Neural cell (in vitro differentiated cells): Measurements from ENCODE around the gene TOGARAM2. TPM values are rescaled to one million over a fixed set of nuclear protein-coding genes. Genes with fewer than 3 reads are reported as not detected.

Experiments
- H2AFZ ChIP-seq: fragments of 200-600, 300-800 bp; sonication (generic), shearing (Covaris generic); 2 replicates; pipeline ENCODE4 v1.6.0; 2014; ENCODE audit warnings: low read depth, mild to moderate bottlenecking, antibody characterized with exemption, low read length, moderate library complexity
- H3F3A ChIP-seq: fragments of 200-600 bp; shearing (Covaris generic); 2 replicates; pipeline ENCODE4 v1.6.1; 2016; ENCODE audit warnings: mild to moderate bottlenecking, moderate library complexity, mixed read lengths, antibody characterized with exemption, low read length; ENCODE audit not compliant: insufficient read depth, poor library complexity, severe bottlenecking
- H3K27ac ChIP-seq: fragments of 200-600, 300-800 bp; sonication (generic), shearing (Covaris generic); 2 replicates; pipeline ENCODE4 v1.5.1; 2014; ENCODE audit warnings: mild to moderate bottlenecking, low read length, moderate library complexity
- H3K27me3 ChIP-seq: fragments of 300-800, 200-600 bp; sonication (generic), shearing (Covaris generic); 2 replicates; pipeline ENCODE4 v1.6.0; 2014; ENCODE audit warnings: mild to moderate bottlenecking, low read depth, low read length, moderate library complexity; ENCODE audit not compliant: insufficient read depth
- H3K36me3 ChIP-seq: fragments of 300-800, 200-600 bp; sonication (generic), shearing (Covaris generic); 2 replicates; pipeline ENCODE4 v1.5.1; 2014; ENCODE audit warnings: mild to moderate bottlenecking, antibody characterized with exemption, low read length, moderate library complexity; ENCODE audit not compliant: insufficient read depth
- H3K4me2 ChIP-seq: fragments of 300-800, 200-600 bp; sonication (generic), shearing (Covaris generic); 2 replicates; pipeline ENCODE4 v1.6.0; 2014; ENCODE audit warnings: mild to moderate bottlenecking, low read length
- H3K4me3 ChIP-seq: fragments of 300-800, 200-600 bp; sonication (generic), shearing (Covaris generic); 2 replicates; pipeline ENCODE4 v1.5.1; 2014; ENCODE audit warnings: mild to moderate bottlenecking, low read length, moderate library complexity
- H3K79me2 ChIP-seq: fragments of 200-600 bp; shearing (Covaris generic); replicated peaks from 2 replicates; pipeline ENCODE4 v1.6.0; 2014; ENCODE audit warnings: mild to moderate bottlenecking, low read length, moderate library complexity; ENCODE audit not compliant: insufficient read depth
- H3K9ac ChIP-seq: fragments of 300-800, 200-600 bp; sonication (generic), shearing (Covaris generic); 2 replicates; pipeline ENCODE4 v1.6.1; 2016; ENCODE audit warnings: mild to moderate bottlenecking, low read length, mixed read lengths
- H3K9me2 ChIP-seq: fragments of 200-600 bp; shearing (Covaris generic); 2 replicates; pipeline ENCODE4 v1.6.1; 2016; ENCODE audit warnings: mild to moderate bottlenecking, low read length, mixed read lengths; ENCODE audit not compliant: insufficient read depth
- H3K9me3 ChIP-seq: fragments of 200-600, 300-800 bp; sonication (generic), shearing (Covaris generic); 2 replicates; pipeline ENCODE4 v1.6.1; 2016; ENCODE audit warnings: mild to moderate bottlenecking, mixed run types, low read length, moderate library complexity, mixed read lengths
- H4K20me1 ChIP-seq: fragments of 200-600 bp; shearing (Covaris generic); 2 replicates; pipeline ENCODE4 v1.6.1; 2016; ENCODE audit warnings: mild to moderate bottlenecking, mixed run types; ENCODE audit not compliant: insufficient read depth
- CTCF ChIP-seq: fragments of 450-650 bp; IDR thresholded peaks from 2 replicates; pipeline ENCODE4 v1.5.1; 2014; ENCODE audit warnings: antibody characterized with exemption, mild to moderate bottlenecking, moderate library complexity; ENCODE audit not compliant: poor library complexity, severe bottlenecking
- EP300 ChIP-seq: fragments of 450-650 bp; conservative IDR thresholded peaks from 2 replicates; pipeline ENCODE4 v1.6.1; 2014; ENCODE audit warnings: antibody characterized with exemption, mild to moderate bottlenecking, moderate library complexity; ENCODE audit not compliant: poor library complexity, severe bottlenecking
- EZH2 ChIP-seq: fragments of 200-600, 300-800 bp; shearing (Covaris generic), sonication (generic); IDR thresholded peaks from 2 replicates; pipeline ENCODE4 v1.6.1; 2014; ENCODE audit warnings: antibody characterized with exemption, low read length, borderline replicate concordance, mild to moderate bottlenecking; ENCODE audit not compliant: insufficient read depth, poor library complexity, severe bottlenecking
- MXI1 ChIP-seq: fragments of 450-650 bp; conservative IDR thresholded peaks from 2 replicates; pipeline ENCODE4 v1.6.1; 2014; ENCODE audit warnings: antibody characterized with exemption, mild to moderate bottlenecking; ENCODE audit not compliant: poor library complexity, severe bottlenecking
- POLR2AphosphoS5 ChIP-seq: IDR thresholded peaks from 2 replicates; pipeline ENCODE4 v1.6.1; 2012
- RAD21 ChIP-seq: fragments of 450-650 bp; conservative IDR thresholded peaks from 2 replicates; pipeline ENCODE4 v1.6.1; 2014; ENCODE audit warnings: antibody characterized with exemption, mild to moderate bottlenecking, moderate library complexity
- REST ChIP-seq: IDR thresholded peaks from 2 replicates; pipeline ENCODE4 v1.6.1; 2012; ENCODE audit warnings: borderline replicate concordance
- SMC3 ChIP-seq: fragments of 450-650 bp; conservative IDR thresholded peaks from 2 replicates; pipeline ENCODE4 v1.6.1; 2014; ENCODE audit warnings: antibody characterized with exemption, mild to moderate bottlenecking, moderate library complexity; ENCODE audit not compliant: poor library complexity
- TAF1 ChIP-seq: IDR thresholded peaks from 2 replicates; pipeline ENCODE4 v1.6.1; 2012; ENCODE audit warnings: low read depth
- polyA plus RNA-seq: library from polyadenylated mRNA; depleted of rRNA; stranded (reverse); fragments of >200 nt; gene quantifications from 2 replicates; pipeline ENCODE4 v1.2.3, GENCODE V29; 2014

The TOGARAM2 gene
- polyA plus RNA-seq, 1 donor from 2014 or later: 0.10 TPM

- no peaks in the 10 kb centered on the region for H3K27me3 ChIP-seq
- H4K20me1 ChIP-seq: no peaks in the 10 kb centered on the region
- no peaks in the 10 kb centered on the region for H3K79me2 ChIP-seq
- no peak for TF ChIP-seq RAD21
- no peak for TF ChIP-seq EZH2
- TF ChIP-seq POLR2AphosphoS5: no peak
- no peak for TF ChIP-seq CTCF
- TF ChIP-seq REST: no peak
- TF ChIP-seq TAF1: no peak
- TF ChIP-seq EP300: no peak
- no peak for TF ChIP-seq MXI1
- TF ChIP-seq SMC3: no peak
- H3K4me2 ChIP-seq: no peak overlapping the region
- no peaks in the 10 kb centered on the region for H3K36me3 ChIP-seq
- no peaks in the 10 kb centered on the region for H3K9me2 ChIP-seq
- H3K27ac ChIP-seq: no peak overlapping the region
- no peak overlapping the region for H2AFZ ChIP-seq
- no peaks in the 10 kb centered on the region for H3F3A ChIP-seq
- H3K9ac ChIP-seq: no peak overlapping the region
- H3K9me3 ChIP-seq: no peaks in the 10 kb centered on the region
- no peak overlapping the region for H3K4me3 ChIP-seq
Observed at GRCh38 chr2:29055601-29056000, 74.5 kb downstream of the TOGARAM2 start.

- Histone ChIP-seq H3K9me3 (no peaks in the 10 kb centered on the region), H3K9ac (no peak overlapping the region), H4K20me1 (no peaks in the 10 kb centered on the region), H3K79me2 (no peaks in the 10 kb centered on the region), H3K4me3 (no peak overlapping the region), H3K9me2 (no peaks in the 10 kb centered on the region), H3K36me3 (no peaks in the 10 kb centered on the region), H3K27ac (no peak overlapping the region), H3F3A (no peaks in the 10 kb centered on the region), H3K27me3 (no peaks in the 10 kb centered on the region), H2AFZ (no peak overlapping the region), H3K4me2 (no peak overlapping the region)
- TF ChIP-seq POLR2AphosphoS5 (no peak), EP300 (no peak), CTCF (no peak), TAF1 (no peak), REST (no peak), SMC3 (no peak), RAD21 (no peak), EZH2 (no peak), MXI1 (no peak)
Observed at GRCh38 chr2:29056452-29056851, 75.4 kb downstream of the TOGARAM2 start.
